GM23338 (cell line): ENCODE data around the gene CSF1R. TPM values are rescaled to one million over a fixed set of nuclear protein-coding genes. Genes with fewer than 3 reads are reported as not detected.

ENCODE experiments used
- ATAC-seq: fragments of 200-7000 bp; cut with Tn5 transposase; 3 replicates; pipeline ENCODE4 v1.9.1; 2020
- DNase-seq: peaks from one replicate; pipeline ENCODE4 v3.0.0-alpha.2; 2015; ENCODE audit warnings: low spot score
- H2AFZ ChIP-seq: fragments of 200-600 bp; sonication (generic); 2 replicates; pipeline ENCODE4 v1.8.0; 2016; ENCODE audit warnings: antibody characterized with exemption, mild to moderate bottlenecking, moderate library complexity
- H3F3A ChIP-seq: fragments of 200-600 bp; sonication (generic); replicated peaks from 2 replicates; pipeline ENCODE4 v1.8.0; 2017; ENCODE audit warnings: antibody characterized with exemption, mixed run types, low read depth
- H3K27ac ChIP-seq: fragments of 200-600 bp; sonication (generic); 2 replicates; pipeline ENCODE4 v1.6.1; 2016; ENCODE audit warnings: low read depth
- H3K27me3 ChIP-seq: fragments of 200-600 bp; sonication (generic); 2 replicates; pipeline ENCODE4 v1.8.0; 2016; ENCODE audit warnings: mild to moderate bottlenecking, mixed run types, moderate library complexity; ENCODE audit not compliant: insufficient read depth
- H3K36me3 ChIP-seq: fragments of 200-600 bp; sonication (generic); 2 replicates; pipeline ENCODE4 v1.8.0; 2016; ENCODE audit warnings: mild to moderate bottlenecking; ENCODE audit not compliant: insufficient read depth
- H3K4me1 ChIP-seq: fragments of 200-600 bp; sonication (generic); 2 replicates; pipeline ENCODE4 v1.8.0; 2016; ENCODE audit warnings: mild to moderate bottlenecking, moderate library complexity; ENCODE audit not compliant: insufficient read depth
- H3K4me2 ChIP-seq: fragments of 200-600 bp; sonication (generic); 2 replicates; pipeline ENCODE4 v1.7.1; 2017; ENCODE audit warnings: mixed run types
- H3K4me3 ChIP-seq: fragments of 200-600 bp; sonication (generic); 2 replicates; pipeline ENCODE4 v1.6.1; 2016; ENCODE audit warnings: mixed run types
- H3K79me2 ChIP-seq: fragments of 200-600 bp; sonication (generic); replicated peaks from 2 replicates; pipeline ENCODE4 v1.8.0; 2017; ENCODE audit warnings: mild to moderate bottlenecking; ENCODE audit not compliant: insufficient read depth
- H3K9me2 ChIP-seq: fragments of 200-600 bp; sonication (generic); 2 replicates; pipeline ENCODE4 v1.8.0; 2017; ENCODE audit not compliant: insufficient read depth
- H4K20me1 ChIP-seq: fragments of 200-600 bp; sonication (generic); replicated peaks from 2 replicates; pipeline ENCODE4 v1.8.0; 2017; ENCODE audit warnings: mild to moderate bottlenecking; ENCODE audit not compliant: insufficient read depth
- H3K27ac Mint-ChIP-seq: 2 replicates; pipeline ENCODE4 v1.8.0; 2020; ENCODE audit warnings: inconsistent platforms, mild to moderate bottlenecking, moderate library complexity, mixed read lengths
- H3K27me3 Mint-ChIP-seq: 3 replicates; pipeline ENCODE4 v1.8.0; 2022; ENCODE audit warnings: low read depth, mild to moderate bottlenecking, moderate library complexity, mixed read lengths, inconsistent platforms; ENCODE audit not compliant: insufficient read depth, poor library complexity
- H3K36me3 Mint-ChIP-seq: 3 replicates; pipeline ENCODE4 v1.8.0; 2021; ENCODE audit warnings: low read depth, mild to moderate bottlenecking, inconsistent platforms, moderate library complexity, mixed read lengths
- H3K4me1 Mint-ChIP-seq: 3 replicates; pipeline ENCODE4 v1.8.0; 2020; ENCODE audit warnings: mild to moderate bottlenecking, inconsistent platforms, mixed read lengths
- H3K4me3 Mint-ChIP-seq: 3 replicates; pipeline ENCODE4 v1.8.0; 2021; ENCODE audit warnings: moderate library complexity, mild to moderate bottlenecking, inconsistent platforms, mixed read lengths
- H3K9me3 Mint-ChIP-seq: 3 replicates; pipeline ENCODE4 v1.8.0; 2020; ENCODE audit warnings: moderate library complexity, mild to moderate bottlenecking, inconsistent platforms, mixed read lengths
- CREB1 ChIP-seq: fragments of 250-450 bp; sonication (Bioruptor Pico); IDR thresholded peaks from 2 replicates; pipeline ENCODE4 v1.5.0; 2020; ENCODE audit warnings: low read depth, mild to moderate bottlenecking, moderate library complexity
- CTCF ChIP-seq, 2 experiments: fragments of 200-600 bp in 1 of 2; sonication (generic) in 1 of 2; conservative IDR thresholded peaks; 2 replicates each; pipeline versions ENCODE4 v1.5.1 to v1.6.1; 2016 to 2017; ENCODE audit warnings: antibody characterized with exemption in 2 of 2, low read depth in 2 of 2, mild to moderate bottlenecking in 2 of 2, moderate library complexity in 1 of 2
- ETS1 ChIP-seq: IDR thresholded peaks from 2 replicates; pipeline ENCODE4 v1.6.1; 2016; ENCODE audit warnings: antibody characterized with exemption
- EZH2 ChIP-seq: fragments of 200-600 bp; sonication (generic); IDR thresholded peaks from one replicate; pipeline ENCODE4 v1.8.0; 2017; ENCODE audit warnings: antibody characterized with exemption, mild to moderate bottlenecking, low read depth; ENCODE audit not compliant: unreplicated experiment
- EZH2phosphoT487 ChIP-seq: fragments of 200-600 bp; sonication (generic); IDR thresholded peaks from one replicate; pipeline ENCODE4 v1.8.1; 2018; ENCODE audit warnings: antibody characterized with exemption; ENCODE audit not compliant: unreplicated experiment
- JUNB ChIP-seq: IDR thresholded peaks from one replicate; pipeline ENCODE4 v1.6.1; 2016; ENCODE audit warnings: antibody characterized with exemption; ENCODE audit not compliant: unreplicated experiment
- NANOG ChIP-seq: IDR thresholded peaks from 2 replicates; pipeline ENCODE4 v1.6.1; 2016; ENCODE audit warnings: antibody characterized with exemption, borderline replicate concordance
- POLR2AphosphoS5 ChIP-seq: IDR thresholded peaks from 2 replicates; pipeline ENCODE4 v1.6.1; 2016; ENCODE audit warnings: antibody characterized with exemption, low read depth
- REST ChIP-seq: IDR thresholded peaks from one replicate; pipeline ENCODE4 v1.6.1; 2018; ENCODE audit warnings: antibody characterized with exemption; ENCODE audit not compliant: unreplicated experiment
- STAT1 ChIP-seq: IDR thresholded peaks from one replicate; pipeline ENCODE4 v1.6.1; 2016; ENCODE audit warnings: antibody characterized with exemption; ENCODE audit not compliant: unreplicated experiment
- ZNF114 ChIP-seq: fragments of 250-450 bp; sonication (Bioruptor Pico); IDR thresholded peaks from 2 replicates; pipeline ENCODE4 v1.5.0; 2020; ENCODE audit warnings: mild to moderate bottlenecking, moderate library complexity
- ZNF331 ChIP-seq: fragments of 250-450 bp; sonication (Bioruptor Pico); IDR thresholded peaks from 2 replicates; pipeline ENCODE4 v1.5.0; 2020; ENCODE audit warnings: low read depth, mild to moderate bottlenecking, moderate library complexity
- polyA plus RNA-seq: library from polyadenylated mRNA; unstranded; fragments of >200 nt; fragmentation: Nextera tagmentation; extraction: Ambion mirVana; gene quantifications from 2 replicates; pipeline ENCODE4 v1.2.1, GENCODE V29; 2016
- total RNA-seq: library from RNA; depleted of rRNA; stranded (reverse); fragments of >200 nt; shearing (Covaris generic); gene quantifications from 2 replicates; pipeline ENCODE4 v1.2.3, GENCODE V29; 2014

Gene CSF1R
- total and polyA plus RNA-seq, 2 experiments from 2014 or later = 0.21 TPM; not detected in 1

GRCh38 chr5:150066436-150066835, 19.9 kb downstream of the CSF1R start (continued):
- TF ChIP-seq POLR2AphosphoS5 (no peak), EZH2phosphoT487 (no peak), ZNF331 (CRISPR knock-in tag) (no peak), CREB1 (CRISPR knock-in tag) (no peak), STAT1 (no peak), CTCF (conservative IDR thresholded peaks at IDR 0.05; ENCODE audit: low read depth in 2 of 2) (no peak), REST (no peak), NANOG (no peak), JUNB (no peak)

GRCh38 chr5:150065886-150066285, 20.5 kb downstream of the CSF1R start:
- Mint-ChIP-seq H3K9me3 (no peaks in the 10 kb centered on the region), H3K4me1 (peaks cover 2% of the 10 kb centered on the region; the same call in 1 of the 3 replicates), H3K36me3 (no peaks in the 10 kb centered on the region), H3K4me3 (no peak overlapping the region), H3K27ac (no peak overlapping the region), H3K27me3 (peaks cover 9% of the 10 kb centered on the region)
- no peak overlapping the region for H3K4me3 ChIP-seq
- no peaks in the 10 kb centered on the region for H3K36me3 ChIP-seq
- no peaks in the 10 kb centered on the region for H4K20me1 ChIP-seq
- no peak for ATAC-seq
- no peaks in the 10 kb centered on the region for H3K79me2 ChIP-seq
- H3K4me2 ChIP-seq = no peak overlapping the region
- no peak overlapping the region for H3K27ac ChIP-seq
- DNase-seq = no peak
- no peaks in the 10 kb centered on the region for H3K27me3 ChIP-seq
- H2AFZ ChIP-seq = no peak overlapping the region
- no peaks in the 10 kb centered on the region for H3K9me2 ChIP-seq
- H3K4me1 ChIP-seq = no peaks in the 10 kb centered on the region
- H3F3A ChIP-seq = no peaks in the 10 kb centered on the region
- TF ChIP-seq ETS1 = no peak
- no peak for TF ChIP-seq ZNF114 (CRISPR knock-in tag)
- no peak for TF ChIP-seq ZNF331 (CRISPR knock-in tag)
- TF ChIP-seq POLR2AphosphoS5 = no peak
- TF ChIP-seq REST = no peak
- TF ChIP-seq EZH2phosphoT487 = no peak
- TF ChIP-seq NANOG = no peak
- no peak for TF ChIP-seq JUNB
- no peak for TF ChIP-seq CTCF (conservative IDR thresholded peaks at IDR 0.05; ENCODE audit: low read depth in 2 of 2)
- TF ChIP-seq EZH2 = no peak
- TF ChIP-seq CREB1 (CRISPR knock-in tag) = no peak
- no peak for TF ChIP-seq STAT1
